Measurements from ENCODE around the gene KRT74. TPM values are rescaled to one million over a fixed set of nuclear protein-coding genes. Genes with fewer than 3 reads are reported as not detected.

KRT74 gene
- total RNA-seq, 2 experiments from 2014 or later: not detected

GRCh38 chr12:52608826-52609630 lies 35.4 kb upstream of the KRT74 start:
- Mint-ChIP-seq H3K9me3 (no peaks in the 10 kb centered on the region), H3K36me3 (peaks cover 2% of the 10 kb centered on the region), H3K4me3 (no peak overlapping the region), H3K27me3 (peaks cover 4% of the 10 kb centered on the region), H3K27ac (peak overlapping the region; percentile 9), H3K4me1 (peaks cover 33% of the 10 kb centered on the region)
- POLR2A ChIA-PET: interaction anchor here (1.4 kb wide), 1 partner anchor 228 kb away, joined by 3 read pairs; no protein-coding TSS in a partner anchor
- peak; percentile 17 for DNase-seq
- no peak for ATAC-seq (ENCODE audit: low read depth)

- Mint-ChIP-seq H3K4me1 (peaks cover 40% of the 10 kb centered on the region), H3K9me3 (no peaks in the 10 kb centered on the region), H3K27ac (no peak overlapping the region), H3K4me3 (no peak overlapping the region), H3K27me3 (peaks cover 4% of the 10 kb centered on the region), H3K36me3 (peaks cover 2% of the 10 kb centered on the region)
- no peak for DNase-seq
- ATAC-seq (ENCODE audit: low read depth): no peak
- POLR2A ChIA-PET: no interaction called here
Measured at GRCh38 chr12:52608161-52608560, 34.5 kb upstream of the KRT74 start.

- Mint-ChIP-seq H3K27me3 (peaks cover 4% of the 10 kb centered on the region), H3K27ac (no peak overlapping the region), H3K36me3 (peaks cover 2% of the 10 kb centered on the region), H3K9me3 (no peaks in the 10 kb centered on the region), H3K4me3 (no peak overlapping the region), H3K4me1 (peaks cover 41% of the 10 kb centered on the region)
- POLR2A ChIA-PET: no interaction called here
- DNase-seq (no peak), ATAC-seq (ENCODE audit: low read depth) (no peak)
Measured at GRCh38 chr12:52607314-52607713, 33.7 kb upstream of the KRT74 start.

GRCh38 chr12:52606581-52607218 lies 33.1 kb upstream of the KRT74 start:
- POLR2A ChIA-PET: no interaction called here
- ATAC-seq (ENCODE audit: low read depth): no peak
- Mint-ChIP-seq H3K36me3 (peaks cover 2% of the 10 kb centered on the region), H3K4me1 (peaks cover 41% of the 10 kb centered on the region), H3K4me3 (no peak overlapping the region), H3K27ac (no peak overlapping the region), H3K27me3 (peaks cover 3% of the 10 kb centered on the region), H3K9me3 (no peaks in the 10 kb centered on the region)
- no peak for DNase-seq

GRCh38 chr12:52606096-52606495 lies 32.5 kb upstream of the KRT74 start:
- Mint-ChIP-seq H3K4me3 (no peak overlapping the region), H3K27me3 (peaks cover 2% of the 10 kb centered on the region), H3K4me1 (peaks cover 37% of the 10 kb centered on the region), H3K27ac (no peak overlapping the region), H3K36me3 (peaks cover 2% of the 10 kb centered on the region), H3K9me3 (no peaks in the 10 kb centered on the region)
- POLR2A ChIA-PET: no interaction called here
- ATAC-seq (ENCODE audit: low read depth) (no peak), DNase-seq (no peak)

GRCh38 chr12:52605542-52605941 lies 31.9 kb upstream of the KRT74 start:
- Mint-ChIP-seq H3K27ac (no peak overlapping the region), H3K27me3 (peaks cover 3% of the 10 kb centered on the region), H3K36me3 (peaks cover 2% of the 10 kb centered on the region), H3K4me1 (peaks cover 32% of the 10 kb centered on the region), H3K4me3 (no peak overlapping the region), H3K9me3 (no peaks in the 10 kb centered on the region)
- no peak for ATAC-seq (ENCODE audit: low read depth)
- POLR2A ChIA-PET: no interaction called here
- DNase-seq: no peak

GRCh38 chr12:52604859-52605258 lies 31.2 kb upstream of the KRT74 start:
- Mint-ChIP-seq H3K36me3 (peaks cover 2% of the 10 kb centered on the region), H3K9me3 (no peaks in the 10 kb centered on the region), H3K27ac (no peak overlapping the region), H3K4me1 (peaks cover 31% of the 10 kb centered on the region), H3K4me3 (no peak overlapping the region), H3K27me3 (peaks cover 8% of the 10 kb centered on the region)
- DNase-seq: no peak
- POLR2A ChIA-PET: no interaction called here
- peak; percentile 37 for ATAC-seq (ENCODE audit: low read depth)

- no peak for ATAC-seq (ENCODE audit: low read depth)
- Mint-ChIP-seq H3K27me3 (peaks cover 12% of the 10 kb centered on the region), H3K4me1 (peaks cover 25% of the 10 kb centered on the region)
Measured at GRCh38 chr12:52603314-52603713, 29.7 kb upstream of the KRT74 start.

GRCh38 chr12:52602552-52602951 lies 28.9 kb upstream of the KRT74 start:
- Mint-ChIP-seq H3K4me3 (no peak overlapping the region), H3K9me3 (no peaks in the 10 kb centered on the region), H3K27ac (no peak overlapping the region), H3K27me3 (peaks cover 14% of the 10 kb centered on the region), H3K4me1 (peaks cover 25% of the 10 kb centered on the region), H3K36me3 (peaks cover 2% of the 10 kb centered on the region)
- DNase-seq (no peak), ATAC-seq (ENCODE audit: low read depth) (no peak)
- POLR2A ChIA-PET: no interaction called here

More at GRCh38 chr12:52603314-52603713, 29.7 kb upstream of the KRT74 start:
- Mint-ChIP-seq H3K27ac (no peak overlapping the region), H3K9me3 (no peaks in the 10 kb centered on the region), H3K36me3 (peaks cover 2% of the 10 kb centered on the region), H3K4me3 (no peak overlapping the region)
- no peak for DNase-seq
- POLR2A ChIA-PET: no interaction called here

GRCh38 chr12:52601671-52602070 lies 28.0 kb upstream of the KRT74 start:
- ATAC-seq (ENCODE audit: low read depth) (no peak), DNase-seq (no peak)
- Mint-ChIP-seq H3K4me3 (no peak overlapping the region), H3K36me3 (peaks cover 2% of the 10 kb centered on the region), H3K27ac (no peak overlapping the region), H3K4me1 (peaks cover 24% of the 10 kb centered on the region), H3K27me3 (peaks cover 14% of the 10 kb centered on the region), H3K9me3 (no peaks in the 10 kb centered on the region)
- POLR2A ChIA-PET: no interaction called here

- H3K27ac Mint-ChIP-seq: no peak within 1 kb of the TSS
- peaks cover 24% of the 10 kb centered on the region for H3K4me1 Mint-ChIP-seq
- ATAC-seq (ENCODE audit: low read depth) (no peak), DNase-seq (no peak)
- H3K36me3 Mint-ChIP-seq: peaks cover 2% of the 10 kb centered on the region
- POLR2A ChIA-PET: no interaction called here
- no peak within 1 kb of the TSS for H3K4me3 Mint-ChIP-seq
- peaks cover 18% of the 10 kb centered on the region for H3K27me3 Mint-ChIP-seq
- no peaks in the 10 kb centered on the region for H3K9me3 Mint-ChIP-seq
Measured at GRCh38 chr12:52600941-52601481, 27.4 kb upstream of the KRT74 start, which contains the start of gene KRT72. TSS of gene KRT72 (minus strand) at chr12:52601463. CDS start at chr12:52601452, 11 bp downstream.

- no peaks in the 10 kb centered on the region for H3K9me3 Mint-ChIP-seq
- peaks cover 2% of the 10 kb centered on the region for H3K36me3 Mint-ChIP-seq
- H3K4me3 Mint-ChIP-seq: no peak overlapping the region
- ATAC-seq (ENCODE audit: low read depth) (no peak), DNase-seq (no peak)
- H3K27ac Mint-ChIP-seq: no peak overlapping the region
- peaks cover 22% of the 10 kb centered on the region for H3K27me3 Mint-ChIP-seq
- peaks cover 20% of the 10 kb centered on the region for H3K4me1 Mint-ChIP-seq
- POLR2A ChIA-PET: no interaction called here
Measured at GRCh38 chr12:52600475-52600874, 26.8 kb upstream of the KRT74 start.

- no peak overlapping the region for H3K4me3 Mint-ChIP-seq
- peaks cover 17% of the 10 kb centered on the region for H3K4me1 Mint-ChIP-seq
- peaks cover 22% of the 10 kb centered on the region for H3K27me3 Mint-ChIP-seq
- POLR2A ChIA-PET: no interaction called here
- H3K36me3 Mint-ChIP-seq: peaks cover 2% of the 10 kb centered on the region
- ATAC-seq (ENCODE audit: low read depth) (no peak), DNase-seq (no peak)
- no peaks in the 10 kb centered on the region for H3K9me3 Mint-ChIP-seq
- H3K27ac Mint-ChIP-seq: no peak overlapping the region
Measured at GRCh38 chr12:52600071-52600470, 26.4 kb upstream of the KRT74 start.

GRCh38 chr12:52598966-52599365 lies 25.3 kb upstream of the KRT74 start:
- POLR2A ChIA-PET: no interaction called here
- DNase-seq (peak; percentile 10), ATAC-seq (ENCODE audit: low read depth) (no peak)
- Mint-ChIP-seq H3K9me3 (no peaks in the 10 kb centered on the region), H3K27me3 (peaks cover 22% of the 10 kb centered on the region), H3K27ac (no peak overlapping the region), H3K4me3 (no peak overlapping the region), H3K36me3 (no peaks in the 10 kb centered on the region), H3K4me1 (peaks cover 10% of the 10 kb centered on the region)
